Neuron (in vitro differentiated cells): ENCODE data around the gene BAG1.

Experiments
- H2AFZ ChIP-seq: one replicate; pipeline ENCODE4 v1.6.1; 2013; ENCODE audit warnings: low read depth, mild to moderate bottlenecking, inconsistent platforms, low read length, moderate library complexity
- H3K27me3 ChIP-seq: one replicate; pipeline ENCODE4 v1.6.1; 2013; ENCODE audit warnings: low read length; ENCODE audit not compliant: insufficient read depth
- H3K36me3 ChIP-seq: one replicate; pipeline ENCODE4 v1.6.1; 2013; ENCODE audit warnings: low read length; ENCODE audit not compliant: insufficient read depth
- H3K4me1 ChIP-seq: one replicate; pipeline ENCODE4 v1.6.1; 2013; ENCODE audit warnings: low read length; ENCODE audit not compliant: insufficient read depth
- H3K4me3 ChIP-seq: 2 replicates; pipeline ENCODE4 v1.5.1; 2013; ENCODE audit warnings: mild to moderate bottlenecking, low read length, moderate library complexity
- H3K9me3 ChIP-seq: one replicate; pipeline ENCODE4 v1.6.1; 2013; ENCODE audit warnings: low read length

BAG1 gene

GRCh38 chr9:33210006-33210715 lies 54.3 kb downstream of the BAG1 start:
- no peaks in the 10 kb centered on the region for H3K36me3 ChIP-seq
- H3K27me3 ChIP-seq, result peaks cover 24% of the 10 kb centered on the region
- H3K9me3 ChIP-seq, result no peaks in the 10 kb centered on the region
- H3K4me1 ChIP-seq, result no peaks in the 10 kb centered on the region
- no peak overlapping the region for H2AFZ ChIP-seq
- H3K4me3 ChIP-seq, result no peak overlapping the region

- no peaks in the 10 kb centered on the region for H3K36me3 ChIP-seq
- no peaks in the 10 kb centered on the region for H3K9me3 ChIP-seq
- H3K27me3 ChIP-seq, result peaks cover 29% of the 10 kb centered on the region
- no peak overlapping the region for H2AFZ ChIP-seq
- no peaks in the 10 kb centered on the region for H3K4me1 ChIP-seq
- H3K4me3 ChIP-seq, result no peak overlapping the region
Measured at GRCh38 chr9:33209394-33209793, 55.1 kb downstream of the BAG1 start.

GRCh38 chr9:33202552-33203201 lies 61.8 kb downstream of the BAG1 start:
- no peaks in the 10 kb centered on the region for H3K36me3 ChIP-seq
- H3K4me1 ChIP-seq, result no peaks in the 10 kb centered on the region
- H2AFZ ChIP-seq, result no peak overlapping the region
- peaks cover 61% of the 10 kb centered on the region for H3K27me3 ChIP-seq
- no peaks in the 10 kb centered on the region for H3K9me3 ChIP-seq
- no peak overlapping the region for H3K4me3 ChIP-seq
